ENCODE results near the gene GRM7.

DNA sequence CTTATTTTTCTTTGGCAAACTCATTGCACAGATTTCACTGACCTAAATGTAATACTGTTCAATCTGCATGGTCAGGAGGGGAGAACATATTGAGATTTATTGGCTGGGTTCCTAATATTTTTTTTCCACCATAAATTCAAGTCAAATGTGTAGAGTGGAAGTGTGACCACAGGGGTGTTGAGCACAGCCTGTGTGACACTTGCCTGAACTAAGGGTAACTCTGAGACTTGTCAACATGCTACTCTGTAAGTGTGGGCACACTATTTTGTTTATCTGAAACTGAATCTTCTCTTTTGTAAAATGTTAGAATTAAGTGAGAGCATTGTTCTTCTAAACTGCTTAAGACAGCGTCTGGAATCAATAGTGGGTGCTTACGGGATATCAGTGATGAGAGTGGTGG, 516.2 kb downstream of the GRM7 start:
- no peak for TF ChIP-seq CTCF (IDR thresholded peaks at IDR 0.05 in 8 of 11, conservative IDR thresholded peaks at IDR 0.05 in 3 of 11)
- no peak for TF ChIP-seq POLR2A (IDR thresholded peaks at IDR 0.05)
- no peak for TF ChIP-seq POLR2AphosphoS5 (IDR thresholded peaks at IDR 0.05)
